Gastroesophageal sphincter (tissue), 4 donors: ENCODE results near the gene AQP7. TPM values are rescaled to one million over a fixed set of nuclear protein-coding genes. Genes with fewer than 3 reads are reported as not detected.

Experiments used
- ATAC-seq: fragments of 150-250 bp; one replicate; pipeline ENCODE4 v1.9.1; 2016; ENCODE audit warnings: mild to moderate bottlenecking, moderate library complexity
- H3K27ac ChIP-seq, 4 donors: fragments of 200-600 bp; sonication (generic) in 3 of 4; 1 replicate in 3 of 4; 2 replicates in 1 of 4; pipeline ENCODE4 v1.5.1; 2016 to 2019
- H3K27me3 ChIP-seq: fragments of 200-600 bp; sonication (generic); one replicate; pipeline ENCODE4 v1.5.1; 2019
- H3K36me3 ChIP-seq, 2 donors: fragments of 200-600 bp; sonication (generic); one replicate each; pipeline ENCODE4 v1.5.1; 2019; ENCODE audit warnings: control low read depth in 1 of 2
- H3K4me1 ChIP-seq, 3 donors: fragments of 200-600 bp; sonication (generic); 1 replicate in 2 of 3; 2 replicates in 1 of 3; pipeline ENCODE4 v1.5.1; 2016 to 2019; ENCODE audit warnings: control low read depth in 2 of 3
- H3K4me3 ChIP-seq, 2 donors: fragments of 200-600 bp; sonication (generic); one replicate each; pipeline ENCODE4 v1.5.1; 2019; ENCODE audit warnings: mild to moderate bottlenecking in 1 of 2, moderate library complexity in 1 of 2
- H3K9me3 ChIP-seq, 3 donors: fragments of 200-600 bp; sonication (generic); one replicate each; pipeline ENCODE4 v1.5.1; 2017 to 2019; ENCODE audit warnings: control low read depth in 2 of 3
- CTCF ChIP-seq, 4 experiments: fragments of 200-600 bp in 2 of 4; fragments of 450-650 bp in 2 of 4; sonication (generic) in 1 of 4; IDR thresholded peaks; one replicate each; pipeline ENCODE4 v1.5.1; 2017 to 2019; ENCODE audit warnings: antibody characterized with exemption in 4 of 4, mild to moderate bottlenecking in 2 of 4, moderate library complexity in 2 of 4
- EP300 ChIP-seq: sonication (generic); formaldehyde crosslinking; IDR thresholded peaks from one replicate; pipeline ENCODE4 v1.6.1; 2017; ENCODE audit warnings: antibody characterized with exemption, mild to moderate bottlenecking
- POLR2A ChIP-seq, 2 donors: fragments of 450-650 bp; IDR thresholded peaks; one replicate each; pipeline ENCODE4 v1.6.1; 2017; ENCODE audit warnings: antibody characterized with exemption in 2 of 2, mild to moderate bottlenecking in 2 of 2, moderate library complexity in 1 of 2
- POLR2AphosphoS5 ChIP-seq: sonication (generic); formaldehyde crosslinking; IDR thresholded peaks from one replicate; pipeline ENCODE4 v1.6.1; 2017; ENCODE audit warnings: antibody characterized with exemption
- WGBS, 2 donors: methylation state at CpG; one replicate each; pipeline ENCODE4 v1.1.5; 2018; ENCODE audit warnings: low coverage in 1 of 2; 5-methylcytosine and 5-hydroxymethylcytosine counted together
- total RNA-seq, 4 donors: library from RNA; depleted of rRNA; stranded (reverse); fragments of >200 nt; gene quantifications; one replicate each; pipeline ENCODE4 v1.1.0, GENCODE V29; 2016

The AQP7 gene
- total RNA-seq, 4 donors from 2014 or later = 1.2 to 2.0 (median 1.6) TPM

GRCh38 chr9:33433871-33434270 is 31.5 kb upstream of the AQP7 start:
- no peaks in the 10 kb centered on the region for H3K36me3 ChIP-seq
- TF ChIP-seq POLR2AphosphoS5 = no peak
- no peak for TF ChIP-seq EP300
- TF ChIP-seq CTCF (IDR thresholded peaks at IDR 0.05) = no peak
- no peak for TF ChIP-seq POLR2A (IDR thresholded peaks at IDR 0.05)
- 74 to 90% methylated on average over 5 of the region's 8 CpGs for WGBS, 2 donors

GRCh38 chr9:33431420-33431819 is 29.1 kb upstream of the AQP7 start:
- Histone ChIP-seq H3K4me3 (no peak overlapping the region), H3K27ac (no peak overlapping the region), H3K4me1 (no peaks in the 10 kb centered on the region), H3K9me3 (no peaks in the 10 kb centered on the region), H3K27me3 (peaks cover 12% of the 10 kb centered on the region), H3K36me3 (no peaks in the 10 kb centered on the region)
- WGBS, 2 donors = 91 to 100% methylated on average over 1 to 2 of the region's 2 CpGs
- no peak for ATAC-seq
- TF ChIP-seq POLR2AphosphoS5 = no peak
- no peak for TF ChIP-seq POLR2A (IDR thresholded peaks at IDR 0.05)
- no peak for TF ChIP-seq EP300

More at GRCh38 chr9:33433871-33434270, 31.5 kb upstream of the AQP7 start:
- ATAC-seq = no peak
- H3K9me3 ChIP-seq = no peaks in the 10 kb centered on the region
- H3K4me3 ChIP-seq = no peak overlapping the region
- H3K27me3 ChIP-seq = peaks cover 18% of the 10 kb centered on the region
- H3K27ac ChIP-seq = no peak overlapping the region
- no peaks in the 10 kb centered on the region for H3K4me1 ChIP-seq

- 13 to 20% methylated on average over 1 of the region's 1 CpG for WGBS, 2 donors
- Histone ChIP-seq H3K27ac (no peak overlapping the region), H3K4me3 (no peak overlapping the region), H3K9me3 (no peaks in the 10 kb centered on the region), H3K27me3 (peaks cover 8% of the 10 kb centered on the region), H3K4me1 (no peaks in the 10 kb centered on the region), H3K36me3 (no peaks in the 10 kb centered on the region)
- ATAC-seq = no peak
- TF ChIP-seq CTCF (IDR thresholded peaks at IDR 0.05) (no peak), POLR2AphosphoS5 (no peak), POLR2A (IDR thresholded peaks at IDR 0.05) (no peak), EP300 (no peak)
Measured at GRCh38 chr9:33430942-33431341, 28.6 kb upstream of the AQP7 start.

GRCh38 chr9:33429256-33429985 is 27.1 kb upstream of the AQP7 start:
- Histone ChIP-seq H3K36me3 (no peaks in the 10 kb centered on the region), H3K9me3 (no peaks in the 10 kb centered on the region), H3K27me3 (no peaks in the 10 kb centered on the region), H3K27ac (no peak overlapping the region), H3K4me1 (no peaks in the 10 kb centered on the region), H3K4me3 (no peak overlapping the region)
- ATAC-seq = no peak
- no peak for TF ChIP-seq EP300
- TF ChIP-seq POLR2A (IDR thresholded peaks at IDR 0.05) = no peak
- TF ChIP-seq POLR2AphosphoS5 = no peak
- no peak for TF ChIP-seq CTCF (IDR thresholded peaks at IDR 0.05)
- WGBS, 2 donors = 83 to 87% methylated on average over 2 of the region's 3 CpGs

GRCh38 chr9:33426843-33427293 is 24.5 kb upstream of the AQP7 start:
- Histone ChIP-seq H3K36me3 (no peaks in the 10 kb centered on the region), H3K4me3 (no peak overlapping the region), H3K27me3 (no peaks in the 10 kb centered on the region), H3K9me3 (no peaks in the 10 kb centered on the region), H3K4me1 (no peaks in the 10 kb centered on the region), H3K27ac (no peak overlapping the region)
- ATAC-seq = no peak
- 77 to 85% methylated on average over 2 to 7 of the region's 7 CpGs for WGBS, 2 donors
- no peak for TF ChIP-seq CTCF (IDR thresholded peaks at IDR 0.05)
- TF ChIP-seq POLR2A (IDR thresholded peaks at IDR 0.05) = no peak
- no peak for TF ChIP-seq EP300
- TF ChIP-seq POLR2AphosphoS5 = no peak
